ENCODE results near the gene LRG1.

LRG1 gene

GRCh38 chr19:4506449-4507149 lies 33.2 kb downstream of the LRG1 start:
- DNase-seq, result peak; percentile 52

DNA sequence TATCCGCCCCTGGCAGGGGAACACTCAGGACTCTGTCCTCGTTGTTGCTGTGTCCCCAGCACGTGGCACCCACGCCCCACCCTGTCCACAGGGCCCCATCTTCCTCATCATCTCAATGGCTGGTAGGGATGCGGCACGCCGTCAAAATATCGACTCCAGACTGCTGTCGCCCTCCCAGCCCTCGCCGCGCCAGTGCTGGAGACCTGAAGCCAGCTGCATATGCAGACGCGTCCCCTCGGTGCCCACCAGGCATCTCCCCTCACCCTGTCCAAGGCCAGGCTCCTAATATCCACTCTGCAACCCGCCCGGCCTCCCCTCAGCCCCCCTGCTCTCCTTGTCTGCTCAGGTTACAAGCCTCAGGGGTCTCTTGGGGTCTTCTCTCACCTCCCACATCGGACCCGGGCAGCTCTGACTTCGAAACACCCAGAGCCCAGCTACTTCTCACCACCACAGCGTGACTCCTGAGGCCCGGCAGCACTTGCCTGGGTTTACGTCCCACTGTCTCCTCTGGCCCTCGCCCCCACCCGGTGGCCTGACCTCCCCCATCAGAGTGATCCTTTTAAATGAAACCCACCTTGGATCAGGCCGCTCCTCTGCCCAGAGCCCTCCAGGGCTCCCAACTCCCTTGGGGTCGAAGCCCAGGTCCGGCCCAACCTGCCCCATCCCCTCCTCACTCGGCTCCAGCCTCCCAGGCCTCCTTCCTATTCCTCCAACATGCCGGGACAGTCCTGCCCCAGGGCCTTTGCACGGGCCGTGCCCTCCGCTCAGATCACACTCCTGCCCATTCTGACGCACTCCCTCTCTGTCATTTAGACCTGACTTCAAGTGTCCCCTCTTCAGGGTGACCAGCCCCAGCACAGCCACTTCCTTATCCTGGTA lies 34.0 kb downstream of the LRG1 start:
- DNase-seq, result no peak

DNA sequence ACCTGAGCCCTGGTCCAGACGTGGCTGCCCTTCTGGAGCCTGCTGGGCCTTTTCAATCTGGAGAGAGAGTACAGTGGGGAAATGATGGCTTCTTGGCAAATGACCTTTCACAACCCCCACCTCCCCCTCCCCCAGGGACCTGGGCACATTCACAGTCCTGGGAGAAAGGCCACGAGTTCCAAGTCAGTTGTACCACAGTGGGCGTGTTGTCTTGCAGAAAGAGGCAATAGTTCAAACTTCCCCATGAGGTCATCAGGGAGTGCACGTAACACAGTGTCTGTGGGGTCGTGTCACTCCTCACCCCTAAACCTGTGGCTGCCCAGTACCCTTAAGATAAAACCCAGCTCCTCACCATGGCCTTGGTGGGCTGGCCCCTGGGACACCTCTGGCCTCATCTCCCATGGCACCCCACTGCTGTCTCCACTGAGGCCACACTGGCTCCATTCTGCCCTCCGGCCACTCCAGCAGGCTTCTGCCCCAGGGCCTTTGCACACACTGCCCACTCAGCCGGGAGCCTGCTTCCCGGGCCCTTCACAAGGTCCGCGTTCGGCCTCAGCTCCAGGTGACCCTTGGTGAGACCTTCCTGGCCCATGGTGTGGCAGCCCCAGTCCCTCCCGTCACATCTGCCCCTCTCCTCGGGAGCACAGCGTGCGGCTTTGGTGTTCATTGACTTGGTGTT lies 34.8 kb downstream of the LRG1 start:
- DNase-seq, result no peak

- DNase-seq, result no peak
Measured at GRCh38 chr19:4504297-4504701, 35.5 kb downstream of the LRG1 start.

DNA sequence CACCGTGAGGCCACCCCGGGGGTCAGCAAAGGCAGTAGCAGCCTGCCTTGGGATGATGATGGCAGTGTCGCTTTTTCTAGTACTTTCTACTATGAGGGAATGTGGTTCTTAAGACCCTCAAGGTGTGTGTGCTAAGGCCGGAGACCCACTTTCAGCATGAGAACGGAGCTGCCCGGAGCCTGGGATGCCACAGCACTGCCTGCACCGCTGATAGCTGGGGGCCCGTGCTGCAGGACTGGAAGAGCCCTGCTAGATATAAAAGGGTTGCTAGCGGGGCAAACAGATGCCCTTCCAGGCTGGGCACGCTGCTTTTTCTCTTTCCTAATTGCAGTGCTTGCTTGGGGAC lies 36.0 kb downstream of the LRG1 start:
- DNase-seq, result no peak

DNA sequence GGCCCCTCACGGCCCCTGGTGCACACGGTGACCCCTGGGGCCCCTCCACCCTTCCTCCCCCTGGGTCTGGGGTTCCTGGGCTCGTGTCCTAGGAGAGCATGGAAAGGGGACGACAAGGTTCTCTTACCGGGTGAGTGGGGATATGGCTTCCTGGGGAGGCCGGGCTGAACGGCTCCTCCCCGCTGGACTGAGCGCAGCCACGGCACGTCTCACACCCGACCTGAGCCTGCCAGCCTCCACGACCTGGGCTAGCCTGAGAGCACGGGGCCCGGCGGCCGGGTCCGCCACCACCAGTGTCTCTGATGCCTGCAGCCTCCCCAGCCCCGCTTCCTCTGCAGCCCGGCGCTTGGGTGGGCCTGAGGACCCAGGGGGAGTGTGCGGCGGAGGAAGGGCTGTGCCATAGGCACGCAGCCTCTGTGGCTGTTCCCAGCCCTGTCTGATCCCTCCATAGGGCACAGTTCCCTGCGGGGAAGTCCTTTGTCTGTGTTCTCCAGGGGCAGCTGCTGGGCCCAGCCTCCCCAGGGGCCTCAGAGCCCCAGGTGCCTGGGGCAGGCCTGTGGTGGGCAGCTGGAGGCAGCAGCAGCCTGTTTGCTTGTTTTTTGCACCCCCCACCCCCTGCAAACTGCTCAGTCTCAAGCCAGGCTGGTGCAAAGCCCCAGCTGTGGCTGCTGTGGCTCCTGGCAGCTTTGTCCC lies 36.6 kb downstream of the LRG1 start:
- no peak for DNase-seq

GRCh38 chr19:4502282-4503131 lies 37.3 kb downstream of the LRG1 start:
- no peak for DNase-seq

GRCh38 chr19:4501691-4502090 lies 38.1 kb downstream of the LRG1 start:
- DNase-seq, result no peak

DNA sequence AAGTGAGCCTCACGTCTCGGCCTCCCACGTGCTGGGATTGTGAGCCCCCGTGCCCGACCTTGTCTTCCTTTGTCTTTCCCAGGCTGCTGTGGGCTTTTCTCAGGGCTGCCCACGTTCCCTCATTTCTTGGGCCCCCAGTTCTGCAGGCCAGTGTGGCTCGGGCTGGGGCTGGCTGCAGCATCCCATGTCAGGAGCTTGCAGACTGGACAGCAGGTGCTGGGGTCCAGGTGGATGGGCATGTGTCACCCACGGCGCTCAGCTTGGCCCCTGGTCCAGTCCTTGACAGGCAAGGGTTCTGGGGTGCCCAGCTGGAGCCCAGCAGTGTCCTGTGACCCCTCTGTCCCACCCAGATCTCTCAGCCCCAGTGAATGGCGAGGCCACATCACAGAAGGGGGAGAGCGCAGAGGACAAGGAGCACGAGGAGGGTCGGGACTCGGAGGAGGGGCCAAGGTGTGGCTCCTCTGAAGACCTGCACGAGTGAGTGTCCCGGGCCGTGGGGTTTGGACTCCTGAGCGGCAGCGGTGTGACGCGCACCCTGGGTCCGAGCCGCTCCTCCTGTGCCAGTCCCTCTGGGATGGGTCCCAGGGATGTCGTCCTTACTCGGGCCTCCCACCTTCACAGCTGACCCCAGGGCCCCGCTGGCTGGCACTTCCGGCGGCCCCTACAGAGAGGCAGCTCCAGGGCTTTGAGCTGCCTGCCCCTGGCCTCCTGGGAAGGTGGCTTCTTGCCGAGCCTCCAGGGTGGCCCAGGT lies 38.8 kb downstream of the LRG1 start:
- no peak for DNase-seq

GRCh38 chr19:4499855-4500254 lies 40.0 kb downstream of the LRG1 start:
- no peak for DNase-seq

GRCh38 chr19:4499318-4499717 lies 40.5 kb downstream of the LRG1 start:
- DNase-seq, result no peak

DNA sequence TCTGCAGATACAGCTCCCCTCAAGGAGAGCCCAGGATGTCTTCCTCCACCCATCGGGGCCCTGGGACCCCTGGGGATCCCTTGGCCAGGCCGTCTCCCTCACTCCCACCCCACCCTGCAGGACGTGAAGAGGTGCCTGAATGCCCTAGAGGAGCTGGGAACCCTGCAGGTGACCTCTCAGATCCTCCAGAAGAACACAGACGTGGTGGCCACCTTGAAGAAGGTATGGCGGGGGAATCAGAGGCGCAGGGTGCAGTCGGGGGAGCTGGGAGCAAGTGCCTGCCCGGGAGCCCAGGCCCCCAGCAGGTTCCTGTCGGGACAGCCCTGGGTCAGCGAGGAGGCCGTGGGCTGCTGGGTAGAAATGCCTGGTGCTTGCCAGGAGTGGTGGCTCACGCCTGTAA lies 41.1 kb downstream of the LRG1 start:
- DNase-seq, result no peak

DNA sequence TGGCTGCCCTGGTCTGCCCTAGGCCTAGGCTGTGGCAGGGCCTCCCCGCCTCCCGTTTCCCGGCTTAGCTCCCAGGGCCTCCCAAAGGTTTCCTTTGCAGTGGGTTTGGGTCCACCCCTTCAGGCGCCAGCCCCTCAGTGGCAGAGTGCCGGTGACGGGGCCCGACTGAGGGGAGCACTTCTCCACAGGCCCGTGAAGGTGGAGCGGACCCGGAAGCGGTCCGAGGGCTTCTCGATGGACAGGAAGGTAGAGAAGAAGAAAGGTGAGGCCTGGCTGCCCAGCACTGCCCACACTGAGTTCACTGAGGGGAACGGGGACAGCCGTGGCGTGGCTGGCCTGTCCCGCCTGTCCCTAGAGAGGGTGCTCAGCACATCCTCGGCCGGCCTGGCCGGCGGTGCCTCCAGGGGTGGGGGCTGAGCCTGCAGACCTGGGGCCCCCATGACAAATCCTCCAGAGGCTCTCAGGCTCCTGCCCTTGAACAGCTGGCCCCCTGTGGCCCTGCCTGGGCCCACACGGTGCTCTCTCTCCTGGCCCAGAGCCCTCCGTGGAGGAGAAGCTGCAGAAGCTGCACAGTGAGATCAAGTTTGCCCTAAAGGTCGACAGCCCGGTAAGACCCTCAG lies 42.0 kb downstream of the LRG1 start:
- DNase-seq, result no peak

DNA sequence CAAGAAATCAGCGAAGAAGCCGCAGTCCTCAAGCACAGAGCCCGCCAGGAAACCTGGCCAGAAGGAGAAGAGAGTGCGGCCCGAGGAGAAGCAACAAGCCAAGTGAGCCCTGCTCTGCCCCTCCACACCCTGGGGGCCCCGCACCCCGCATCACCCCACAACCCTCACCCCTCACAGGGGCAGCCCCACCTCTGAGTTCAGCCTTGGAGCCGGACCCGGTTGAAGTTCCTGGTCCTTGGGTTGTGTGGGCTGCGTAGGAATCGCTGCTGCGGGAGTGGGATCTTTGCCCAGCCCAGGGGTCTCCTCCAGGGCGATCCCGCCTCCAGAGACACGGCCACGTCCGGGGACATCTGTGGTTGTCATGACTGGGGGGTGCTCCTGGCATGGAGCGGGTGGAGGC lies 43.5 kb downstream of the LRG1 start:
- no peak for DNase-seq

DNA sequence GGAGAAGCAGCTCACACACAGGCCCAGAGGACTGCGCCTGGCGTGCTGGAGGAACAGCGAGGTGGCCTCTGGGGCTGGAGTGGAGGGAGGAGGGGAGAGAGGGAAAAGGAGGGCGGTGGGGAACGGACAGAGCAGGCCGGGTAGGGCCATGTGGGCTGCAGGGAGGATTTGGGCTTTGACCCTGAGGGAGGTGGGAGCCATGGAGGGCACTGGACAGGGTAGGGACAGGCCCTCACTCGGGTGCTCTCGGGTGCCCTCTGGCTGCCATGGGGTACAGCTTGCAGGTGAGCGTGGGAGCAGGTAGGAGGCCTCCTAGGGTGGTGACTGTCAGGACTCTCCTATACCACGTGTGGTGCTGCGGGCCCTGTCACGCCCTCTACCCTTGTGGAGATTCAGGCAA lies 44.4 kb downstream of the LRG1 start:
- no peak for DNase-seq

GRCh38 chr19:4494691-4495064 lies 45.2 kb downstream of the LRG1 start:
- DNase-seq, result no peak

GRCh38 chr19:4493929-4494690 lies 45.7 kb downstream of the LRG1 start:
- no peak for DNase-seq

GRCh38 chr19:4493104-4493928 lies 46.5 kb downstream of the LRG1 start:
- DNase-seq, result no peak

Measured in fibroblast of skin of scalp (primary cell).